ENCODE measurements around the gene PPIL6.

Gene PPIL6

GRCh38 chr6:109351231-109352130 is 88.9 kb downstream of the PPIL6 start:
- no peaks in the 10 kb centered on the region for H3K27me3 Mint-ChIP-seq
- H3K9me3 Mint-ChIP-seq: peaks cover 2% of the 10 kb centered on the region
- no peaks in the 10 kb centered on the region for H3K4me1 Mint-ChIP-seq
- no peak overlapping the region for H3K27ac Mint-ChIP-seq
- H3K4me3 Mint-ChIP-seq: no peak overlapping the region
- peaks cover 41% of the 10 kb centered on the region for H3K36me3 Mint-ChIP-seq
- no peak for ATAC-seq

- no peaks in the 10 kb centered on the region for H3K9me3 Mint-ChIP-seq
- no peak overlapping the region for H3K27ac Mint-ChIP-seq
- no peaks in the 10 kb centered on the region for H3K27me3 Mint-ChIP-seq
Measured at GRCh38 chr6:109349419-109349987, 90.9 kb downstream of the PPIL6 start.

DNA sequence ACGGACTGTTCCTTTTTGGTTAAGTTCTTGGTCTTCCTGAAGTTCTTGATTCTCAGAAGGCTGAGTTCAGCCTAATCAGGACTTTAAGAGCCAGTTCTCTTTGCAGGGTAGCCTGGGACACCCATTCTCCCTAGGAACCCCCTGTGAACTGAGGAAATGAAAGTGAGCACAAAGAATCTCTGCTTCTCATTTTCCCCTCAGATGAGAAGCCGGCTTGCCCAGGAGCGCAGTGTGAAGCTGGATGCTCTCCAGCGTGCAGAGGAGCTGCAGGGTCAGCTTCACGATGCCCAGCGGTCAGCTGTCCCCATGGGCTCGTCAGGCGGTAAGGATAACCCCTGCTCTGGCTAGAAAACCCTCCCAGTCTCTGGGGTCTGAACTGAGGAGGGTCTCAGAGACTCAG is 92.2 kb downstream of the PPIL6 start:
- Mint-ChIP-seq H3K4me1 (no peaks in the 10 kb centered on the region), H3K36me3 (peaks cover 21% of the 10 kb centered on the region), H3K9me3 (no peaks in the 10 kb centered on the region), H3K4me3 (no peak overlapping the region), H3K27me3 (no peaks in the 10 kb centered on the region), H3K27ac (no peak overlapping the region)
- no peak for ATAC-seq

More at GRCh38 chr6:109349419-109349987, 90.9 kb downstream of the PPIL6 start:
- Mint-ChIP-seq H3K4me3 (no peak overlapping the region), H3K4me1 (no peaks in the 10 kb centered on the region), H3K36me3 (peaks cover 30% of the 10 kb centered on the region)
- ATAC-seq: no peak

- Mint-ChIP-seq H3K27me3 (no peaks in the 10 kb centered on the region), H3K4me3 (no peak overlapping the region), H3K36me3 (peaks cover 17% of the 10 kb centered on the region), H3K27ac (no peak overlapping the region), H3K9me3 (no peaks in the 10 kb centered on the region), H3K4me1 (no peaks in the 10 kb centered on the region)
- ATAC-seq: no peak
Measured at GRCh38 chr6:109347779-109348178, 92.6 kb downstream of the PPIL6 start.

GRCh38 chr6:109345986-109346385 is 94.4 kb downstream of the PPIL6 start:
- H3K9me3 Mint-ChIP-seq: no peaks in the 10 kb centered on the region
- peaks cover 3% of the 10 kb centered on the region for H3K36me3 Mint-ChIP-seq
- no peaks in the 10 kb centered on the region for H3K4me1 Mint-ChIP-seq
- ATAC-seq: no peak
- no peak overlapping the region for H3K4me3 Mint-ChIP-seq
- no peaks in the 10 kb centered on the region for H3K27me3 Mint-ChIP-seq
- H3K27ac Mint-ChIP-seq: no peak overlapping the region

- H3K9me3 Mint-ChIP-seq: no peaks in the 10 kb centered on the region
- H3K4me1 Mint-ChIP-seq: no peaks in the 10 kb centered on the region
- H3K27me3 Mint-ChIP-seq: no peaks in the 10 kb centered on the region
- no peak overlapping the region for H3K27ac Mint-ChIP-seq
- H3K4me3 Mint-ChIP-seq: no peak overlapping the region
- no peak for ATAC-seq
- H3K36me3 Mint-ChIP-seq: no peaks in the 10 kb centered on the region
Measured at GRCh38 chr6:109344226-109344625, 96.2 kb downstream of the PPIL6 start.

DNA sequence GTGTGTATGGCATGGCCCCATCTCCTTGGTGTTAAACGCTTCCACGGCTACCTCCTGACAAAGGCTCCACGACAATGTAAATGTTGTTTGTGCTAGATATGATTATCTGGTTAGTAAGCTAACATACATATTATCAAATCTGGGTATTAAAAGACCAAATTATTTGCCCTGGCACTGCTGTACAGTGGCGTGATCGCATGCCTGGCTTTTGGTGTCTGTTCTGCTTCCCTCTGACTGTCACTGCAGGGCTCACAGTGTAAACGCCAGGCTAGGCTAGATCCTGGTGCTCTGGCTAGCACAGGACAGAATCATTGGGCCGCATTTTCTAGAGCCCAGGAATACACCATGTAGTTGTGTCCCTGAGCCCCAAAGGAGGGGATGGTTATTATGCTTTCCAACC is 96.9 kb downstream of the PPIL6 start:
- ATAC-seq: no peak
- no peaks in the 10 kb centered on the region for H3K27me3 Mint-ChIP-seq
- no peaks in the 10 kb centered on the region for H3K4me1 Mint-ChIP-seq
- H3K9me3 Mint-ChIP-seq: no peaks in the 10 kb centered on the region
- no peak overlapping the region for H3K4me3 Mint-ChIP-seq
- no peaks in the 10 kb centered on the region for H3K36me3 Mint-ChIP-seq
- H3K27ac Mint-ChIP-seq: no peak overlapping the region

GRCh38 chr6:109342911-109343310 is 97.5 kb downstream of the PPIL6 start:
- no peak overlapping the region for H3K4me3 Mint-ChIP-seq
- H3K9me3 Mint-ChIP-seq: no peaks in the 10 kb centered on the region
- H3K36me3 Mint-ChIP-seq: no peaks in the 10 kb centered on the region
- no peaks in the 10 kb centered on the region for H3K27me3 Mint-ChIP-seq
- no peak for ATAC-seq
- H3K4me1 Mint-ChIP-seq: no peaks in the 10 kb centered on the region
- H3K27ac Mint-ChIP-seq: no peak overlapping the region

DNA sequence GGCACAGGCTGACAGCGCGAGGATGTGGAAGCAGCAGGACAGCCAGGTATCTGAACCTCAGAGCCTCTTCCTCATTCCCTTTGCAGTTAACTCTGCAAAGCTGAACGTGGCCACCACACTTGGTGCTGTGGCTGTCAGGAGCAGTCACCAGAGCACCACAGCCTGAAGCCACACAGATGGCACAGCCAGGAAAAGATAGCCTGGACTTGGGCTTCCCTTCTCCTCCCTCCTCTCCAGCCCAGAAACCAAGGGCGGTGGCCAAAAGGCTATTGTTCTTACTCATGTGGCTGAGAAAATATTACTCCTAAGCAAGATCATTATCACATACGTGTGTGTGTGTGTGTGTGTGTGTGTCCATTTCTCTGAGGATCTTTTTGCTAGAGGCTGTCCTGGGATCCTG is 97.9 kb downstream of the PPIL6 start:
- no peak for ATAC-seq
- Mint-ChIP-seq H3K4me3 (no peak overlapping the region), H3K27me3 (no peaks in the 10 kb centered on the region), H3K27ac (no peak overlapping the region), H3K36me3 (no peaks in the 10 kb centered on the region), H3K9me3 (no peaks in the 10 kb centered on the region), H3K4me1 (no peaks in the 10 kb centered on the region)

DNA sequence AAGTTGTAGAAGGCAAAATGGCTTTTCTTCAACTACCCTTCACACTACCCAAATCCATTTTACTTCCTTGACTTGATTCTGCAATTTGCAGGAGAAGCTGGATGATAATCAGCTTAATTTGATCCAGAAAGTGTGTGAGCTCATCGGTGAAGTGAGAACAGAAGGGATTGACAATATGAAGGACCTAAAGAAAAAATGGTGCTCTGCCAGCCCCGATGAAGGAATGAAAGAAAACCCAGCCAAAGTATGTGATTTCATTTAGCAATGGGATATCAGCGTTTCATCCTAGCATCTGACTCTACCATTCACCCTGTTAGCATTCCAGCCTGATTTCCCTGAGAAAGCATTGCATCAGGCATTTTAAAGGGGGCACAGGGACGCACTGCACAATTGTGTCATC is 99.6 kb downstream of the PPIL6 start:
- Mint-ChIP-seq H3K9me3 (no peaks in the 10 kb centered on the region), H3K36me3 (no peaks in the 10 kb centered on the region), H3K4me1 (no peaks in the 10 kb centered on the region), H3K27me3 (no peaks in the 10 kb centered on the region), H3K27ac (no peak overlapping the region), H3K4me3 (no peak overlapping the region)
- ATAC-seq: no peak

Data from stimulated activated memory B cell treated with anti-CD40 and anti-IgM and Interleukin-4, amounts not matched to agents 10 μg/mL and 1 μg/mL and 100 μg/mL, for 72 hours (primary cell).